ENCODE results near the gene FRAT2.

- no peak for TF ChIP-seq CTCF (IDR thresholded peaks at IDR 0.05; ENCODE audit: low read depth, low read length, poor library complexity, severe bottlenecking)
- no peak for TF ChIP-seq EZH2phosphoT487 (IDR thresholded peaks at IDR 0.05; ENCODE audit: borderline replicate concordance, low read length)
Observed at GRCh38 chr10:97360705-97361536, 26.4 kb upstream of the FRAT2 start.
